ENCODE measurements around the gene COQ10A.
"Not testable (repeated sequence)": the region's sequence is repeated elsewhere in the genome, so short reads cannot be mapped to it uniquely, and the experiment has no call there.

COQ10A gene

GRCh38 chr12:56243731-56244181 is 23.0 kb upstream of the COQ10A start:
- peak; percentile 83 for DNase-seq (ENCODE audit: low spot score)

GRCh38 chr12:56244494-56244893 is 22.2 kb upstream of the COQ10A start:
- no peak for DNase-seq (ENCODE audit: low spot score)

GRCh38 chr12:56247923-56248322 is 18.8 kb upstream of the COQ10A start:
- DNase-seq (ENCODE audit: low spot score), result no peak

- DNase-seq (ENCODE audit: low spot score), result no peak
Measured at GRCh38 chr12:56248711-56249110, 18.0 kb upstream of the COQ10A start.

- no peak for DNase-seq (ENCODE audit: low spot score)
Measured at GRCh38 chr12:56252649-56253048, 14.1 kb upstream of the COQ10A start.

- DNase-seq (ENCODE audit: low spot score), result peak; percentile 73
Measured at GRCh38 chr12:56253091-56253490, 13.7 kb upstream of the COQ10A start.

GRCh38 chr12:56255671-56256070 is 11.1 kb upstream of the COQ10A start:
- no peak for DNase-seq (ENCODE audit: low spot score)

GRCh38 chr12:56256326-56256960 is 10.3 kb upstream of the COQ10A start:
- peak; percentile 40 for DNase-seq (ENCODE audit: low spot score)

- no peak for DNase-seq (ENCODE audit: low spot score)
Measured at GRCh38 chr12:56257071-56257470, 9.7 kb upstream of the COQ10A start.

- no peak for DNase-seq (ENCODE audit: low spot score)
Measured at GRCh38 chr12:56257491-56258067, 9.2 kb upstream of the COQ10A start.

- DNase-seq (ENCODE audit: low spot score), result peak; percentile 86
Measured at GRCh38 chr12:56258068-56258819, 8.5 kb upstream of the COQ10A start, which contains the start of gene ANKRD52. TSS of gene ANKRD52 (minus strand) at chr12:56258384. CDS start at chr12:56258269, 115 bp downstream.

- no peak for DNase-seq (ENCODE audit: low spot score)
Measured at GRCh38 chr12:56258820-56259183, 7.9 kb upstream of the COQ10A start.

GRCh38 chr12:56260380-56260779 is 6.4 kb upstream of the COQ10A start:
- no peak for DNase-seq (ENCODE audit: low spot score)

GRCh38 chr12:56260921-56261320 is 5.8 kb upstream of the COQ10A start:
- no peak for DNase-seq (ENCODE audit: low spot score)

- no peak for DNase-seq (ENCODE audit: low spot score)
Measured at GRCh38 chr12:56261503-56262232, 5.1 kb upstream of the COQ10A start.

GRCh38 chr12:56262955-56263354 is 3.8 kb upstream of the COQ10A start:
- DNase-seq (ENCODE audit: low spot score), result not testable (repeated sequence)

- DNase-seq (ENCODE audit: low spot score), result not testable (repeated sequence)
Measured at GRCh38 chr12:56266068-56266692, 562 bp upstream of the COQ10A start.

GRCh38 chr12:56267443-56268071 is 815 bp downstream of the COQ10A start:
- DNase-seq (ENCODE audit: low spot score), result no peak

GRCh38 chr12:56271031-56271430 is 4.3 kb downstream of the COQ10A start:
- DNase-seq (ENCODE audit: low spot score), result peak; percentile 23

GRCh38 chr12:56272468-56272867 is 5.7 kb downstream of the COQ10A start:
- not testable (repeated sequence) for DNase-seq (ENCODE audit: low spot score)

GRCh38 chr12:56274299-56274698 is 7.6 kb downstream of the COQ10A start:
- no peak for DNase-seq (ENCODE audit: low spot score)

- DNase-seq (ENCODE audit: low spot score), result no peak
Measured at GRCh38 chr12:56278905-56279304, 12.2 kb downstream of the COQ10A start.

Data from hematopoietic multipotent progenitor cell treated with erythropoietin and hydrocortisone succinate and interleukin-3 and kit ligand, for 17 days (in vitro differentiated cells).